ENCODE data around the gene CDRT4. TPM values are rescaled to one million over a fixed set of nuclear protein-coding genes. Genes with fewer than 3 reads are reported as not detected.

Gene CDRT4
- total RNA-seq, 2 experiments from 2014 or later, result 3.6 to 3.7 TPM

GRCh38 chr17:15457723-15458094 lies 9.7 kb downstream of the CDRT4 start:
- Mint-ChIP-seq H3K27me3 (no peaks in the 10 kb centered on the region), H3K36me3 (ENCODE audit: low read depth) (peaks cover 24% of the 10 kb centered on the region), H3K9me3 (peaks cover 13% of the 10 kb centered on the region), H3K4me1 (ENCODE audit: low read depth) (no peaks in the 10 kb centered on the region), H3K4me3 (no peak overlapping the region), H3K27ac (no peak overlapping the region)
- no peak for DNase-seq
- CTCF ChIA-PET, result interaction anchor here (1.1 kb wide), 1 partner anchor 46 kb away, joined by 5 read pairs; no protein-coding TSS in a partner anchor
- no peak for ATAC-seq
- POLR2A ChIA-PET, result no interaction called here
- TF ChIP-seq, protein P1, sequence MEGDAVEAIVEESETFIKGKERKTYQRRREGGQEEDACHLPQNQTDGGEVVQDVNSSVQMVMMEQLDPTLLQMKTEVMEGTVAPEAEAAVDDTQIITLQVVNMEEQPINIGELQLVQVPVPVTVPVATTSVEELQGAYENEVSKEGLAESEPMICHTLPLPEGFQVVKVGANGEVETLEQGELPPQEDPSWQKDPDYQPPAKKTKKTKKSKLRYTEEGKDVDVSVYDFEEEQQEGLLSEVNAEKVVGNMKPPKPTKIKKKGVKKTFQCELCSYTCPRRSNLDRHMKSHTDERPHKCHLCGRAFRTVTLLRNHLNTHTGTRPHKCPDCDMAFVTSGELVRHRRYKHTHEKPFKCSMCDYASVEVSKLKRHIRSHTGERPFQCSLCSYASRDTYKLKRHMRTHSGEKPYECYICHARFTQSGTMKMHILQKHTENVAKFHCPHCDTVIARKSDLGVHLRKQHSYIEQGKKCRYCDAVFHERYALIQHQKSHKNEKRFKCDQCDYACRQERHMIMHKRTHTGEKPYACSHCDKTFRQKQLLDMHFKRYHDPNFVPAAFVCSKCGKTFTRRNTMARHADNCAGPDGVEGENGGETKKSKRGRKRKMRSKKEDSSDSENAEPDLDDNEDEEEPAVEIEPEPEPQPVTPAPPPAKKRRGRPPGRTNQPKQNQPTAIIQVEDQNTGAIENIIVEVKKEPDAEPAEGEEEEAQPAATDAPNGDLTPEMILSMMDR (IDR thresholded peaks at IDR 0.05), result no peak
- intact Hi-C loops (cut with micrococcal nuclease), result no loop called here

- intact Hi-C loops (cut with micrococcal nuclease), result no loop called here
Measured at GRCh38 chr17:15456972-15457722, 10.3 kb downstream of the CDRT4 start.

DNA sequence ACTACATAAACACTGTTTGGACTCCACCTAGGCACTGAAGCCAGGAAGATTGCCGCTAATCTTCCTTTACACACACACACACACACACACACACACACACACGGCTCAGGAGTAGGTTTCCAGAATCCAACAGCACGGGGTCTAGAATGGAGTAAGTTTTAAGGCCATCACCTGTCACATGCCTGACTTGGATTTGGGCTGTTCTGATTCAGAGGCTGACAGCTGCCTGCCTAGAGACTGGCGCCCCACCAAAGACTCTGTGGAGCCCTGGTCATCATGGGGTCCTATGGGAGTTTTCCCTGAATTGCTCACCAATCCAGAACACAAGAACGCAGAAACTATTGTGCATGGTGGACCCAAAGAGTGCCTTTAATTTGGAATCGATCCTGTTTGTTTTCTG lies 10.9 kb downstream of the CDRT4 start:
- ATAC-seq, result no peak
- intact Hi-C loops (cut with micrococcal nuclease), result no loop called here
- peaks cover 10% of the 10 kb centered on the region for H3K9me3 Mint-ChIP-seq
- TF ChIP-seq, protein P1 (IDR thresholded peaks at IDR 0.05), result no peak
- H3K27me3 Mint-ChIP-seq, result no peaks in the 10 kb centered on the region
- no peaks in the 10 kb centered on the region for H3K4me1 Mint-ChIP-seq (ENCODE audit: low read depth)
- H3K36me3 Mint-ChIP-seq (ENCODE audit: low read depth), result peaks cover 21% of the 10 kb centered on the region
- ChIA-PET CTCF (no interaction called here), POLR2A (no interaction called here)
- H3K27ac Mint-ChIP-seq, result no peak overlapping the region
- no peak overlapping the region for H3K4me3 Mint-ChIP-seq
- no peak for DNase-seq

More at GRCh38 chr17:15456972-15457722, 10.3 kb downstream of the CDRT4 start:
- H3K4me3 Mint-ChIP-seq, result no peak overlapping the region
- peaks cover 21% of the 10 kb centered on the region for H3K36me3 Mint-ChIP-seq (ENCODE audit: low read depth)
- DNase-seq (no peak), ATAC-seq (no peak)
- ChIA-PET POLR2A (no interaction called here), CTCF (interaction anchor here (1.1 kb wide), 1 partner anchor 46 kb away, joined by 5 read pairs; no protein-coding TSS in a partner anchor)
- no peaks in the 10 kb centered on the region for H3K4me1 Mint-ChIP-seq (ENCODE audit: low read depth)
- TF ChIP-seq, protein P1 (IDR thresholded peaks at IDR 0.05), result no peak
- H3K9me3 Mint-ChIP-seq, result peaks cover 10% of the 10 kb centered on the region
- H3K27me3 Mint-ChIP-seq, result no peaks in the 10 kb centered on the region
- no peak overlapping the region for H3K27ac Mint-ChIP-seq

GRCh38 chr17:15454346-15454745 lies 13.1 kb downstream of the CDRT4 start:
- Mint-ChIP-seq H3K9me3 (peaks cover 10% of the 10 kb centered on the region), H3K27ac (no peak overlapping the region), H3K4me1 (ENCODE audit: low read depth) (no peaks in the 10 kb centered on the region), H3K4me3 (no peak overlapping the region), H3K27me3 (no peaks in the 10 kb centered on the region), H3K36me3 (ENCODE audit: low read depth) (peaks cover 17% of the 10 kb centered on the region)
- no peak for DNase-seq
- TF ChIP-seq, protein P1 (IDR thresholded peaks at IDR 0.05), result no peak
- intact Hi-C loops (cut with micrococcal nuclease), result no loop called here
- ChIA-PET CTCF (no interaction called here), POLR2A (no interaction called here)
- ATAC-seq, result no peak

- TF ChIP-seq, protein P1 (IDR thresholded peaks at IDR 0.05), result no peak
- Mint-ChIP-seq H3K27ac (no peak overlapping the region), H3K9me3 (peaks cover 10% of the 10 kb centered on the region), H3K27me3 (no peaks in the 10 kb centered on the region), H3K4me1 (ENCODE audit: low read depth) (no peaks in the 10 kb centered on the region), H3K36me3 (ENCODE audit: low read depth) (peaks cover 17% of the 10 kb centered on the region), H3K4me3 (no peak overlapping the region)
- intact Hi-C loops (cut with micrococcal nuclease), result no loop called here
- ChIA-PET POLR2A (no interaction called here), CTCF (no interaction called here)
- no peak for ATAC-seq
- no peak for DNase-seq
Measured at GRCh38 chr17:15453782-15454181, 13.6 kb downstream of the CDRT4 start.
